HG02852 (cell line): ENCODE measurements around the gene SRBD1.

ENCODE experiments used
- ATAC-seq: cut with Tn5 transposase; IDR thresholded peaks from one replicate; pipeline ENCODE4 v1.9.1; 2021; ENCODE audit warnings: mild to moderate bottlenecking, moderate library complexity; ENCODE audit not compliant: unreplicated experiment

SRBD1 gene

DNA sequence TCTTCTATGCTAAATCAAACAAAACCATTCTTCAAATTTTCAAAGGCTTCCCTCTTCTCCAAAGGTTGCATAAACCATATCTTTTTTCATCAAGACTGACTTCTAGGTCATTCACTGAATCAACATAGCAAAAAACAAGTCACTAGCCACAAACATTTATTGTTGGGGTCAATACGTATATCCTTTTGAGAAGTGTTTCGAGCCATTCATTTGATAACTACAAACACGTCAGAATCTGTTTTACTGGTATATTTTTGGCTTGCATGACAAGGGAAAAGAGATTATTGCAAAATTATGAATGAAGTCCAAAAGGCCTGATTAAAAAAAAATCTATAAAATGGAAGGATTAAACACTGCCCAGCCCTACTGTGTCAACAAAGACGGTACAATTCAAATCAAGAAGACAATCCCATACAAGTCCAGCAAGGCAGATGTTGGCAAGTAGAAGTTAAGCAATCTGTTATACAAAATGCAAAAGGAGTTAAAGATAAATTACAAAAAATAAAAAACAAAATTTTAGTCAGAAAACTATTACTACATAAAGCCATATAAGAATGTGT lies 222.4 kb downstream of the SRBD1 start:
- ATAC-seq = no peak

- no peak for ATAC-seq
Observed at GRCh38 chr2:45382744-45383143, 228.3 kb downstream of the SRBD1 start.

- ATAC-seq = no peak
Observed at GRCh38 chr2:45380131-45380836, 230.8 kb downstream of the SRBD1 start.

DNA sequence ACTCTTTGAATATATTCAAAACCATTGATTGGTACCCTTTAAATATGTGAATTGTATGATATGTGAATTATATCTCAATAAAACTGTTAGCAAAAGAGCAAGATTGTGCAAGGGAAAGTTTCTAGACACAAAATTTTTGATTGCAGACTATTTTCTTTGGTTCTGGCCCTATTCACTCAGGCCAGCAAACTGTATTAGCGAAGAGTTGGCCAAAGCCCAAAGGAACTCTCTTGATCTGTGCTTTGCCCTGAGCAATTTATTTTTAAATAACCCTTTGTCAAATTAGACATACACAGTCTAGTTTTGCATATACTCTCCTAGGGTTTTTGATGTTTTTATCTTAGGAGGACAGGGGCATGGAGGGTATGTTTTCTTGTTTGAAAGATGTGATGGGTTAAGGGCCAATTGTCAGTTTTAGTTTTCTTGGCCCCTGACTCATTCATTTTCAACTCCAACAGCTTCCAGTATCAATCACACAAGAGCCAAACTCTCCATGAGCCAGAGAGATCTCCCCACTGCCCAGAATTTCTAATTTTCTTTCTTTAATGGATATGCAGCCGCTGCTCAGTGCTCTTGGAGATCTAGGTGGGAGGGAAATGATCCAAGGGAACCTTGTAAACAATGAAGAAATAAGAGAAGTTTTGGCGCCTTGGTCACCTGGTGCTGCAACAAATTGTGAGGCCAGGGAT lies 231.5 kb downstream of the SRBD1 start:
- ATAC-seq = no peak

GRCh38 chr2:45373534-45373933 lies 237.5 kb downstream of the SRBD1 start:
- ATAC-seq = no peak

GRCh38 chr2:45370369-45370768 lies 240.7 kb downstream of the SRBD1 start:
- ATAC-seq = no peak

DNA sequence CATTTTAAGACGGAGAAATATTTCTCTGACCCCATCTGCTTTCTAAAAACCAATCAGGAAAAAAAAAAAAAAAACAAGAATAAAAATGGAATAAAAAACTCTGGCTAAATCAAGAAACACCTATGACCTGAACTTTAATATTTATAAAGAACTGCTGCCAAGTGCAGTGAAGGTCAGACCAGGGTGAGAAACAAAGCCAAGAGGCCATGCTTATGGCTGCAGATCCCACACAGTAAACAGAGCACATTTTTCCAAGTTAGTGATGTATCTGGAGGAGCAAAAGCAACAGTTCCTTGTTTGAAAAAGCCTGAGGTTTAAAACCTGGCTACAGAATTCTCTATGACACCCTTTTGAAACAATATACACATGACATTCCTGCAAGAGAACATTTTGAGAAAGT lies 242.3 kb downstream of the SRBD1 start:
- ATAC-seq = no peak

DNA sequence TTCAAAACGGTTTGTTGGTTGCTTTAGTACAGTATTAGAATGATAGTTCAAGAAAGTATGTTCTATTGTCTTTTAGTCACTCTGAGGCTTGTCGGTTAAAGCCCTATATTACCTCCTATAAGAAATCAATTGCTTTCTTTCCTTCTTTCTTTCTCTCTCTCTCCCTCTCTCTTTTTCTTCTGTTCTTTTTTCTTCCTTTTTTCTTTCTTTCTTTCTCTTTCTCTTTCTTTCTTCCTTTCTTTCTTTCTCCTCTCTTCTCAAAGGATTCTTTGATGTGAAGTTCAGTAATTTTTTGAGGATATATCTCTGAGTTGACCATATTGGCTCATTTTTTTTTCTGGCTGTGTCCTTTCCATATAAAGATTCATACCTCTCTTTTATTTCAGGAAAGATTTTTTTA lies 249.4 kb downstream of the SRBD1 start:
- ATAC-seq = no peak

DNA sequence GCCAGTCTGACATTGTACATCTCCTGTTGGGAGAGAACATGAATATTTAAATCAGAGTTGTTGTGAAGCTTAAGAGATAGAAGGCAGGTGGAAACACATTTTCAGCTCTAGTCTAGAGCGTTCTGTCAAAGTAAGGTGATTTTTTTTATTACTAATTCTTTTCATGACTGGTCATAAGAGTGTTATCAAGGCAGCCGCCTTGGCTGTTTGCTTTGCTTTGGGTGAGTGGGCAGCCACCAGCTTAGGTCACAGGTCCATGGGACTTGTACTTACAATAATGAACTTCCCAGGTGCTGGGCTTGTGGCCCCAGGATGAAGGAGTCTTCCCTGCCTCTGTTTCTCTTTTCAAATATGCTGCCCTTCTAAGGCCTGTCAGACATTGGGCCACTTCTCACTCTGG lies 256.3 kb downstream of the SRBD1 start:
- no peak for ATAC-seq

GRCh38 chr2:45353879-45354278 lies 257.2 kb downstream of the SRBD1 start:
- no peak for ATAC-seq

- no peak for ATAC-seq
Observed at GRCh38 chr2:45352506-45352905, 258.6 kb downstream of the SRBD1 start.

DNA sequence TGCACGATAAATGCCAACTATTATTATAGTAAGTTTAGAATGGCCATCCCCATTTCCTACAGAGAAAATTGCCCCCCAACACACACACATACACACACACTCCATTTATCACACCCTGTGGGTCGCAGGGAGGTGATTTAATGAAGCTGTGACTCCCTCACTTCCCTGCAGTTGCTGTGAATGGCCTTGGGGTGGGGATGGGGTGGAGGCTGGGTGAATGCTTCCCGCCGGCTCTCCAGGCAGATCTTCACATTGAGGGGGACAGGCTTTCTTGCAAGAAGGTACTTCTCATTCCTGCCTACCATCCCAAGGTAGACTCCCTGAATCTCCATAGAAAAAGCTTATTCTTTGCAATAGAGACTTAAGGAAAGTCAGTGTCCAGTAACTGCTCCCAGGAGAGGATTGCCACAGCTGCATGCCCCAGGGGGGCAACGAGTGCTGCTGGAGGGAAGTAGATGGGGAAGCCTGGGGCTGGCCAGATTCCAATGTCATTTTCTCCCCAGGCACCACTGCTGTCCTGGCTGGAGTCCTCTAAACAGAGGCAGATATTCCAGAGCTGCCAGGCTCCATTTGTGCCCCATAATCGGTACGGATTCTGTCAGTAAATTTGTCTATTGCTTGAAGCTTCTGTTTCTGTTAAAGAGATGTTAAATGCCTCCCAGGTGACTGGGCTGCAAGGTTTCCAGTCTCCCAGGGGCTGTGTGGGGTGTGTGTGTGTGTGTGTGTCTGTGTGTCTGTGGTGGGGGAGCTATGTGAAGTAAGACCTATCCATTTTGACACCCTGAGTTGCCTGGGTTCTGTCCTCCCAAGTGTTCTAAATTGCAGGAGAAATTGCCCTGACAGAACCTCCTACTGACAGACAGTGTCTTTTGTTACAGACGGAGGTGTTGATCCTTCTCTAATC lies 265.5 kb downstream of the SRBD1 start:
- ATAC-seq = no peak

DNA sequence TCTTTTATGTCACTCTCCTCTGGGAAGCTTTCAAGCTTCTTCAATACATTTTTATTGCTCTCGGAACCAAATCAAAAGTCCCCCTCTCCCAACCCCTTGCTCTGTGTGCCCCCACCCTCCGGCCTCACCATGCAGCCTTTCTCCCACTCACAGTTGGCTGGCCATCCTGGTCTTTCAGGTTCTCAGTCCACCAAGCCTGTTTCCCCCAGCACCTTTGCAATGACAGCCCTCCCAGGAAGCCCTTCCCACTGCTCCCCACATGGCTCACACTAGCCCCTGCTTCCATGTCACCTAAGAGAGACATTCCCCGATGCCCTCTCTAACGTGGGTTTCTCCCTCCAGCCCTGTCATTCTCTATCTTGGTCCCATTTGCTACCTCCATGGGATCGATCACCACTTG lies 266.6 kb downstream of the SRBD1 start:
- no peak for ATAC-seq

GRCh38 chr2:45344071-45344470 lies 267.0 kb downstream of the SRBD1 start:
- no peak for ATAC-seq

DNA sequence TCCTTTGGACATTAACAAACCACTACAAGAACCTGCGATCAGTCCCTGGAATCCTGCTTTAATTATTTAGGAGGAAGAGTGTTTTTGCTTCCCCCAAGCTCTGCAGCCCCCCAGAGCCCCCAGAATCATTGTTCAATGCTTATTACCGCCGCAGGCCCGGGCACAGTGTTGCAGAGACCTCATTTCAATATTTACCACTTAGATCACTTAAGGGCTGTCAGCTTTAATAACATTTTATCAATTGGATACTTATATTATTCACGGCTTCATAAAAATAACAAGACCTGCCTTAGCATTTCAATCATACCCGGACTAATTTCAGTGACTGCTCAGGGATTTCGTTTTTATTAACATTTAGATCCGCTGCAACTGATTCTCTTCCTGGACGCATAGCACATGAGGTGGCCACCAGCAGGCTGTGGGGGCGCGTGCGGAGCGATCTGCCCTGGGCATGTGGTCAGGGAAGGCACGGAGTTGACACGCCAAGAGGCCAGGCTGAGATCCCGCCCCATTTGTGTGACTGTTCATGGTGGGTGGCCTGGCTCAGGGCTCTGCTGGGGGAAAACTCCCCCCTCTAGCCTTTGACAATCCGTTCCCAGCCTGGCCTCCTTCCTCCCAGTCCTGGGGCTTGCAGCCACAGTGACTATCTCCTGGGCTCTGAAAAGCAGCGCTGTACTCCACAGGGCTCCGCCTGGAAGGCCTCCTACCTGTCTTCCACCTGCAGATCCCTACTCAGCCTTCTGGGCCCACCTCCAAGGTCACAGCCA lies 267.6 kb downstream of the SRBD1 start:
- no peak for ATAC-seq

GRCh38 chr2:45340318-45340717 lies 270.7 kb downstream of the SRBD1 start:
- no peak for ATAC-seq

DNA sequence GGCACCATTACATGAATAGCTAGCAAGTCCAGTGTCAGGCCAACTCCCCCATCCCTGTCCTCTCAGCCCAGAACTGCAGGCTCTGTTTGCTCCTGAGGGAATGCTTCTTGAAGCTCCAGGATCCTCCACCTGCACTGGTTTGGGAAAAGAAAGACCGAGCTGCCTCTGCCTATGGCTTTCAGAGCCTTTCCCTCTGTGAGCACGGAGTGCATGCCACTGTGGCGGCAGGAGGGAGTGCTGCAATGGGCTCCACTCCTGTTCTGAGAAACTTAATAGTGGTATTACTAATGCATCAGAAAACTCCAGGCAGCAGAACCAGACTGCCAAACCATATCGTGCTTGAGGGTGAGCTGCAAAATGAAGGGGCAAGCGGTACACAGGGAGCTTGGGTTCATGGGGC lies 271.8 kb downstream of the SRBD1 start:
- no peak for ATAC-seq
